Sigmoid colon (tissue), 7 donors: Measurements from ENCODE around the gene SON. TPM values are rescaled to one million over a fixed set of nuclear protein-coding genes. Genes with fewer than 3 reads are reported as not detected.

ENCODE experiments used
- DNase-seq: peaks from one replicate; pipeline ENCODE4 v3.0.0-alpha.2; 2019
- H3K27ac ChIP-seq, 4 donors: fragments of 200-600 bp; sonication (generic); one replicate each; pipeline ENCODE4 v1.5.1; 2016 to 2019; ENCODE audit warnings: mild to moderate bottlenecking in 1 of 4
- H3K27me3 ChIP-seq, 3 donors: fragments of 200-600 bp; sonication (generic); one replicate each; pipeline ENCODE4 v1.5.1; 2019; ENCODE audit warnings: mild to moderate bottlenecking in 1 of 3
- H3K36me3 ChIP-seq, 4 donors: fragments of 200-600 bp; sonication (generic); one replicate each; pipeline ENCODE4 v1.5.1; 2016 to 2019
- H3K4me1 ChIP-seq, 4 donors: fragments of 200-600 bp; sonication (generic); one replicate each; pipeline ENCODE4 v1.5.1; 2017 to 2019
- H3K4me3 ChIP-seq, 4 donors: fragments of 200-600 bp; sonication (generic); one replicate each; pipeline ENCODE4 v1.5.1; 2017 to 2019; ENCODE audit warnings: mild to moderate bottlenecking in 2 of 4, moderate library complexity in 1 of 4
- H3K9me3 ChIP-seq, 4 donors: fragments of 200-600 bp in 3 of 4; sonication (generic) in 3 of 4; one replicate each; pipeline versions ENCODE4 v1.5.1 to v1.6.1; 2013 to 2019
- CTCF ChIP-seq, 4 experiments: fragments of 450-650 bp in 3 of 4; fragments of 200-600 bp in 1 of 4; IDR thresholded peaks; one replicate each; pipeline ENCODE4 v1.5.1; 2016 to 2019; ENCODE audit warnings: antibody characterized with exemption in 4 of 4, mild to moderate bottlenecking in 3 of 4, moderate library complexity in 2 of 4
- EP300 ChIP-seq, 4 donors: sonication (generic); formaldehyde crosslinking; IDR thresholded peaks; one replicate each; pipeline ENCODE4 v1.6.1; 2017; ENCODE audit warnings: antibody characterized with exemption in 4 of 4
- POLR2A ChIP-seq, 2 donors: fragments of 450-650 bp; IDR thresholded peaks; one replicate each; pipeline ENCODE4 v1.6.1; 2016; ENCODE audit warnings: antibody characterized with exemption in 2 of 2, mild to moderate bottlenecking in 2 of 2, moderate library complexity in 2 of 2
- POLR2AphosphoS5 ChIP-seq, 4 donors: sonication (generic); formaldehyde crosslinking; IDR thresholded peaks; one replicate each; pipeline ENCODE4 v1.6.1; 2017; ENCODE audit warnings: antibody characterized with exemption in 4 of 4
- WGBS, 2 donors: extraction: QIAGEN DNeasy Blood & Tissue Kit; methylation state at CpG; one replicate each; pipeline ENCODE4 v1.1.7; 2013; 5-methylcytosine and 5-hydroxymethylcytosine counted together
- intact Hi-C: fragments of 100-400 bp; cut with DNase I; formaldehyde crosslinking; loops from one replicate; pipeline ENCODE4 v1.15.1; 2023
- polyA plus RNA-seq, 3 donors: library from polyadenylated mRNA; stranded (reverse); fragments of 200-250 nt; gene quantifications; one replicate each; pipeline ENCODE4 v1.2.3, GENCODE V29; 2013
- total RNA-seq, 4 donors: library from RNA; depleted of rRNA; stranded (reverse); fragments of >200 nt; gene quantifications; one replicate each; pipeline ENCODE4 v1.1.0, GENCODE V29; 2016
- donor health status: healthy with polysubstance abuse.
- donor health status: Bipolar disorder and iron deficiency.
- donor health status: healthy.

SON gene
- total and polyA plus RNA-seq, 7 donors = 24.0 to 244 (median 177) TPM

GRCh38 chr21:33578214-33578613, 35.4 kb downstream of the SON start:
- H3K27me3 ChIP-seq = no peaks in the 10 kb centered on the region
- peaks cover 6 to 52% (median 23%) of the 10 kb centered on the region in 4 donors for H3K36me3 ChIP-seq
- H3K9me3 ChIP-seq = no peaks in the 10 kb centered on the region
- H3K4me1 ChIP-seq = peaks cover 0 to 4% (median 2%) of the 10 kb centered on the region in 4 donors
- intact Hi-C loops = no loop called here
- no peak for DNase-seq
- TF ChIP-seq POLR2AphosphoS5 (IDR thresholded peaks at IDR 0.05) (no peak), CTCF (IDR thresholded peaks at IDR 0.05) (no peak), POLR2A (IDR thresholded peaks at IDR 0.05) (no peak), EP300 (IDR thresholded peaks at IDR 0.05) (no peak)
- no peak overlapping the region for H3K27ac ChIP-seq
- no peak overlapping the region for H3K4me3 ChIP-seq
- 90 to 93% methylated on average over 2 of the region's 2 CpGs for WGBS, 2 donors

GRCh38 chr21:33578959-33579542, 36.2 kb downstream of the SON start:
- TF ChIP-seq CTCF (IDR thresholded peaks at IDR 0.05) (no peak), POLR2AphosphoS5 (IDR thresholded peaks at IDR 0.05) (peak in 1 of 4 donors; percentile 29), POLR2A (IDR thresholded peaks at IDR 0.05) (no peak)
- Histone ChIP-seq H3K27ac (peak overlapping the region in 1 of 4 donors; percentile 20), H3K27me3 (no peaks in the 10 kb centered on the region), H3K4me1 (peaks cover 0 to 4% (median 0%) of the 10 kb centered on the region in 4 donors), H3K4me3 (no peak overlapping the region), H3K36me3 (peaks cover 6 to 44% (median 18%) of the 10 kb centered on the region in 4 donors), H3K9me3 (no peaks in the 10 kb centered on the region)
- intact Hi-C loops = no loop called here
- no peak for DNase-seq
- 90 to 92% methylated on average over 7 of the region's 7 CpGs for WGBS, 2 donors

GRCh38 chr21:33584455-33584854, 41.6 kb downstream of the SON start:
- Histone ChIP-seq H3K27ac (no peak overlapping the region), H3K9me3 (no peaks in the 10 kb centered on the region), H3K4me3 (no peak overlapping the region), H3K27me3 (no peaks in the 10 kb centered on the region), H3K36me3 (no peaks in the 10 kb centered on the region), H3K4me1 (peaks cover 0 to 21% (median 13%) of the 10 kb centered on the region in 4 donors)
- intact Hi-C loops = no loop called here
- TF ChIP-seq POLR2AphosphoS5 (IDR thresholded peaks at IDR 0.05) (no peak), EP300 (IDR thresholded peaks at IDR 0.05) (no peak), POLR2A (IDR thresholded peaks at IDR 0.05) (no peak), CTCF (IDR thresholded peaks at IDR 0.05) (no peak)
- 74 to 86% methylated on average over 3 of the region's 3 CpGs for whole genome bisulfite sequencing, 2 donors
- no peak for DNase-seq

DNA sequence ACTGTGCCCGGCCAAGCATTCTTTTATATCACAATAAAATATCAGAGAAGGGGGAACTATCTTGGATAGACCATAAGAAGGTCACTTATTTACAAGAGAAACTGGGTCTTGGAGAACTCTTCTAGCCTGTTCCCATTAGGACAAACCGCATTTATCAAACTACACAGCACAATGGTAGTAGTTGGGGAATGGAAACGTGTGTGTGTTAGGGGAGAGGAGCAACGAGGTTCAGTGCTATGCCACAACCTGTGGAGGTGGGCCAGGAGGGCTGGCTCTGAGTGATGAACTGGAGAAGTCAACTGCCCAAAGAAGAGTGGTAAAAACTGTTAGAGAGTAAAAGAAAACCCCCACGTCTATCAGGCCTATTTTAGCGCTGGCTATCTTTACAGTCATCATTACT, 44.1 kb downstream of the SON start:
- peaks cover 0 to 21% (median 13%) of the 10 kb centered on the region in 4 donors for H3K4me1 ChIP-seq
- no peaks in the 10 kb centered on the region for H3K27me3 ChIP-seq
- WGBS, 2 donors = 81 to 83% methylated on average over 6 of the region's 6 CpGs
- intact Hi-C loops = no loop called here
- H3K9me3 ChIP-seq = no peaks in the 10 kb centered on the region
- no peak overlapping the region for H3K4me3 ChIP-seq
- TF ChIP-seq POLR2AphosphoS5 (IDR thresholded peaks at IDR 0.05) = no peak
- no peak for TF ChIP-seq EP300 (IDR thresholded peaks at IDR 0.05)
- no peak for TF ChIP-seq CTCF (IDR thresholded peaks at IDR 0.05)
- TF ChIP-seq POLR2A (IDR thresholded peaks at IDR 0.05) = no peak
- H3K27ac ChIP-seq = no peak overlapping the region
- DNase-seq = no peak
- H3K36me3 ChIP-seq = no peaks in the 10 kb centered on the region
